ENCODE measurements around the gene JADE2.

GRCh38 chr5:134549714-134550113 is 24.2 kb downstream of the JADE2 start:
- TF ChIP-seq CTCF (IDR thresholded peaks at IDR 0.05), result no peak
- no peak for TF ChIP-seq POLR2A (IDR thresholded peaks at IDR 0.05)
